ENCODE data around the gene SERTAD1.

- TF ChIP-seq CTCF (IDR thresholded peaks at IDR 0.05) = no peak
- TF ChIP-seq EZH2 (IDR thresholded peaks at IDR 0.05) = no peak
Measured at GRCh38 chr19:40423938-40424337, 1.9 kb downstream of the SERTAD1 start.

All from neural progenitor cell (in vitro differentiated cells).